OCI-M2 (cell line): ENCODE data around the gene JAZF1.

Source experiments
- DNase-seq: peaks from one replicate; lab custom pipeline; 2025; ENCODE audit not compliant: unreplicated experiment; lab: John Stamatoyannopoulos, UW

The JAZF1 gene

DNA sequence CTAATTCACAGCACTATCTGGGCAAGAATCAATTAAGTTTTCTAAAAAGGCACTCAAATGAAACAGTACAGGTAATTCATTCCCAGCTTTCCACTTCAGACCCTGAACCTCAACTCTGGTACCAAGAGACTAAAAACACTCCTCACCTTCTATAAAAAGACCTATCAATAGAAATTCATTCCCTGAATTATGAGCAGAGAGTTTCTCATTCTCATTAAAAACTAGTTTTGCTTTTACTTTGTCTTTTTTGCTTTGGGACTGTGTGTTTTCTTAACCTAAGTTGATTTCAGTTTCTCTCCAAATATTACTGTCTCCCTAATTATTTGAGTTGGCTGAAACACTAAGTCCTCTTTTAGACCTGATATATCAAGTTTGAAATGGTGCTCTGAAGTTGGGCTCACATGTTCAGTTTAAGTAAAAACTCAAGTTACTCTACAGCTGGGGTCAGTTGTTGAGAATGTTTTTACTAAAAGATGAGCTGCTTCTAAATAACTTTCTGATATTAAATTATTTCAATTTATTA is 189.5 kb downstream of the JAZF1 start:
- DNase-seq = no peak

DNA sequence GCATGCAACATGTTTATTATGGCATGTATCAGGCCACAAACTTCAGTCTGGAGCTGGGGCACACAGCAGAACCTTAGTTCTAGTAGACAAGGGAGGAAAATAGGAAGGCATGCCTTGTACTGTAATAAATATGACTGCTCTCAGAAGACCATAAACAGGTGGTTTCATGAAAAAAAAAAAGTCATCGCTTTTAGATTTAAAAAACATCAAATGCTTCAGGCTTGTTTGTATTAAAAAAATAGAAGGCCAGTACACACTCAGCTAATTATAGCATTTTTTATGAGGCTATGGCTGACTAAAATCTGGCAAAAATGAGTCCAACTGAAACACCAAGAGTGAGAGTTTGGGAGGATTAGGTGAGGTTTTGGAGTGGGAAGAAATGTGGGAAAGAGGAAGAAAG is 204.1 kb downstream of the JAZF1 start:
- no peak for DNase-seq

DNA sequence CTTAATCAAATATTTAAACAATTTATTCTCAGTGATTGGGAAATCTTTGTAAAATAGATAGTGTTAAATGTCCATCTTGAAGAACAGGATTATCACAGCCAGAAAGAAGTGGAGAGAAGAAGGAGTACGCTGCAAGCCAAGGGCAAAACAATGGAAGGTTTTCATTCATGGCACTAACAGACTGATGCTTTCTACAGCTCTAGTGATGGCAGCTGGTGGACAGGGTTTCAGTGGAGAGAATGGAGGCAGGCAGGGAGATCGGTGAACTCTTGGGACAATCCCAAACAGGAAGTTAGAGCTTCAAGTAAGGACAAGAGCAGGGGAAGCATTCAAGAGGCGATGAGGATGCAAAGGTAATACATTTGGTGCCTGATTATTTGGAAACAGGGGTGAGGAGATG is 207.0 kb downstream of the JAZF1 start:
- DNase-seq = no peak

DNA sequence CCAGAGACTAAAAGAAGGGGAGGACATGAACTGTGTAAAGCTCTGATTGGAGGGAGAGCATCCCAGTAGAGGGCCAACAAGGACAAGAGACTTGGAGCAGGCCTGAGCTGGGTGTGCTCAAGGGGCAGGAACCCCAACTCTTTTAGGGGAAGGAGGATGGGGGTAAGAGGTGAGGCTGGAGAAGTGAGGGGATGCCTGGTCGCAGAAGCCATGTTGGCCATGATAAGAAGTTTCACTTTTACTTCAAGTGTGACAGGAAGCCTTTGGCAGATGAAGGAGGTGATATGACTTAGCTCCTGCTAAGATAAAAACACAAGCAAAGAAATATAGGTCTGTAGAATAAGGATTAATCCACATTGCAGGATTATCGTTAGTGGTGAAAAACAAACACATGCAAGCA is 208.3 kb downstream of the JAZF1 start:
- no peak for DNase-seq

DNA sequence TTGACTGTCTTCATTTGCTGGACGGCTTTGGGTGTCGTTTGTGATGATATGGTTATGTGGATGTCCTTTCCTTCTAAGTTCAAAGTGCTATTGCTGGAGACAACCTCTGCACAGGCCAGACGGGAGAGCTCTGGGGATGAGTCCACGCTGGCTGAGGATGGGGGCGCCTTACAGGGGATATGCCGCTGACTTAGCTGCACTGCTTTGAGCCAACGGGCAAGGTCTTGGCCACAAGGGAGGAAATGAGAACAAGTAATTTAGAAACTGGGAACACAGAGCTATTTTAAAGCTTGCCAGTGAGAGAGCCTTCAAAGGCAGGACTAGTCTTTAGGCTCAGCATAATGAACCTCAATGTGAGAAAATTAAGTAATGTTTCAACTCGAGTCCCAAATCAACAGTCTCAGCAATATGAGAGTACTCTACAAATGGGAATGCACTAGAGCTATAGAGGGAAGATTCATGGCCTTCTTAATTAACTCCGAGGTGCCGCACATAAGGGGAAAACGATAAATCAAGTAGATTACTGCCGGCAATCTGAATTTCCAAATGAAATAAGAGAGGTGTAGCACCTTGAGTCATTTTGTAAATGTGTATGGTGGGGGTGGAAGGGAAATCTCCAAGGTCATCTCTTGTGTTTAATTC is 209.3 kb downstream of the JAZF1 start:
- no peak for DNase-seq

DNA sequence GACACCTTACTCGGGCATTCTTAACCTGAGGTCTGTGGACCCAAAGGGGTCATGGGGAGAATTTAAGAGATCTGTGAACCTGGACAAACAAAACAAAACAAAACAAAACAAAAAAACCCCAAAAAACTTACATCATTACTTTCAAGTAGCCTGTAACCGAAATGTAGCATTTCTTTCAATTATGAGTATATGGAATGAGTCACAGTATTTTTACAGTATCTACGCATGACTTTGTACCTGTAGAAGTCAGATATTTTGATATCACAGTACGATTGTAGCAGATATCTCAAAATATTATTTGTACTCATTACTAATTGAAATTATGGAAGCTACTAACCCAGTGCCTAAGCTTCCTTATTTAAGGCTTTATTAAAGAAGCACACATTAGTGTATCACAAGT is 210.2 kb downstream of the JAZF1 start:
- DNase-seq = no peak

DNA sequence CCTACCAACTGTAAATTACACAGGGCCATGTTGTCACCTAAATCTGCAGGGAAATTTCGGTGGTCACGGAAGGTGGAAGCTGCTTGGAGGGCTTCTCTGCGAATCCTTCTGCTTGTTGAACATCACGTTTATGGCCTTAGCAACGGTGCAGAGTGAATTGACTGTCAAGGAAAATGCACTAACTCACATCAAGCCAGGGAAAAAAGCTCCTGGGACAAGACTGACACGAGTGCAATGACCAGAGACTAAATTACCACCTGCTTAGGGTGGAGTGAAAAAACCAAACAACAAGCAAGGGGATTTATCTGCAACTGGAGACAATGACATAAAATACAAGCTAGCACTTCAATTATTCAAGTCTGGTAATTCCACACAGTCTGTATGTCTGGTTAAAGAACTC is 211.2 kb downstream of the JAZF1 start:
- DNase-seq = no peak

DNA sequence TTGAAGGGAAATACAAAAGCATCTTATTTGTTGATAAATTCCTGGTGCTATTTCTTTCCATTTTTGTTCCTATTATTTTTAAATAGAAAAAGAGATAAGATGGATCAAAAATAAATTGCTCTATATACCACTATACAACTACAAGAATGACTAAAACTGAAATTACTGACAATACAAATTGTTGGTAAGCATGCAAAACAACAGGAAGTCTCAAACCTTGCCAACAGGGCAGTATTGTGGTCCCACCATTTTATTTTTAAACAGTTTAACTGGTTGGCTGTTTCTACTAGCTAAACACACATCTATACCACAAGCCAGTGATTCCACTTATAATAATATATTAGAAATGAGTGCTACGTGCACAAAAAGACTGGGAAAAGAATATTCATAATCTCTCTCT is 213.0 kb downstream of the JAZF1 start:
- no peak for DNase-seq

DNA sequence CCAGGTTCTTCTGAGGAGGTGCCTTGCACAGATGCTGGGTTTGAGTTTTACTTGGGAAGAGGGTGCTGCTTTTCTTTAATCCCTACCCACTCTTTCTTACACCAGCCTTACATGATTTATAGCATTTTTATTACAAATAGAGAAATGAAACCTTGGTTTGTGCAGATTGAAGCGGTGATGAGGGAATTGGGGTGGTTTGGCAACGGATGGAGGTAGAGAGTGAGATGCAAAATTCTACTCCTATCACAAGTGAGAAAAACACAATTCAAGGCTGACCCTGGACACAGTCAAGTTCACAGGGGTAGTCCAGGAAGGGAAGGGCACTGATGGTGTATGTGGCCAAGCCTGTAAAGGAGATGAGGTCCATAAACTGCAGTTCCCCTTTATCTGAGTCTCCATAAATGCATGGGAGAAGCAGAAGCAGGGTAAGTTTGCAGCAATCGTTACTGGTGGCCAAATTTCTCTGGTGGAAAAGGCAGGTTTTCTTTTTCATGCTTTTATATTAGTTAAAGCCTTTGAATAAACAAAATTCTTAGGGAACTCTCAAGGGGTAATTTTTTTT is 214.3 kb downstream of the JAZF1 start:
- DNase-seq = no peak

DNA sequence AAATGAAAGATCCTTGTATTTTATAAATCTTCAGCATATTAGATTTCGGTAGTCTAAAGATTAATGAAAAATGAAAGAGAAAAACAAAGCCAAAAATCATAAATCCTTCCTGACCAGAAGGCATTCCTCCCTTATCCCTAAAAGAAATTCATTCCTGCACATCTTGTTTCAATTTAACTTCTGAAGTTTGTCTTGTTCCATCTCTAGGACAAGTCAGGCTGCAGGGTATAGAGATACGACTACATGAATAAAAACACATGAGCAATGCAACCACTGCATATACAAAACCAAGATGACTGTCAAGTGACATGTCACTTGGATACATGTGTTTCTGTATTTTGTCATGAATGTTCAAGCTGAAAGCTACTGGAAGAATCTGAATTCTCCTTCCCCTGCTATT is 214.9 kb downstream of the JAZF1 start:
- no peak for DNase-seq

DNA sequence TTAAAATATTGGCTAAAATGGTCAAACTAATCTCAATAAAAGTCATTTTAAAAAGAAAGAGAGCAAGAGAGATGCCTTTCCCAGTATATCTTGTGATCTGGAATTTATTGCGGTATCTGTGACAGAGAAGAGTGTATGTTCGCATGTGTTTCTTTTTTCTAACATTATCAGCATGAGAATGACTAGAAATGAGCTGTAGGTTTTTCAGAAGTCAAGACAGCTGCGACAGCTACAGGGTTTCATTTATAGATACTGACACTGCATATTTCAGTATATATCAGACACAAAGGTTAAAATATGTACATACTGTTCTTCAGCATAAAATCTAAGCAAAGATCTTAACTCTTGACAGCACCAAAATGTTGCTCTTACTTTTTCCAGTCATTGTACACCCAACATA is 215.8 kb downstream of the JAZF1 start:
- no peak for DNase-seq

DNA sequence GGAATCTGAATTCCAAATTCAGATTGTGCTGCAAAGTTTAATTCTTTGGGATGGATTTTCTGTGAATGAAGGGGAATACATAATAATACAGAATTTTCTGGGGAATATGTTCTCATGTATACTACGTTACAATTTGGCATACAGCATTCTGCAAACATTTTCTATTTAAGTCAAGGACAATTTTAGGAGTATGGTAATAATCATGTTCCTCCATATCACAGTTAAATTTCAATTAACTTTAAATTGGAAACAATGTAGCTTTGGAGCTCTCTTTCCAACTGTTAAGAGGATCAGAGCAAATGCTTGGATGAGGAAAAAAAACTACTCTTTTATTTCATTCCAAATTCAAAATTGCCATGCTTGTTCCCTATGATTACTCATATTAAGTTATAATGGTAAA is 217.5 kb downstream of the JAZF1 start:
- DNase-seq = no peak

DNA sequence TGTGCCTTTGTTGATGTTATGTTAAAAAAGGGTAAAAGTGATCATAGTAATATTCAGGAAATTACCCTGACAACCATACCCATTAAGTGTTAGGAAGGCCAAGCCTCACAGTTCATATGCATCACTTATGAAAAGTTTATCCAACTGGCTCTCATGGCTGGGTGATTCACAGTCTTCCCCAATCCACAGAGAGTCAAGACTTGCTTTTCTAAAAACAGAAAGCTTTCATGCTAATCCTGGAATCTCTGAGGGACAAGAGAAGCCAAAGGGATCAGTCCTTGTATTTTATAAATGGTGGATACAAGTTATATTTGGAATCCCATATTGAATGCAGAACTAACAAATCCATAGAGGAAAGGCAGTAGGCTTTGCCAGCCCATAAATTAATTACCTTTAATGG is 218.3 kb downstream of the JAZF1 start:
- no peak for DNase-seq

DNA sequence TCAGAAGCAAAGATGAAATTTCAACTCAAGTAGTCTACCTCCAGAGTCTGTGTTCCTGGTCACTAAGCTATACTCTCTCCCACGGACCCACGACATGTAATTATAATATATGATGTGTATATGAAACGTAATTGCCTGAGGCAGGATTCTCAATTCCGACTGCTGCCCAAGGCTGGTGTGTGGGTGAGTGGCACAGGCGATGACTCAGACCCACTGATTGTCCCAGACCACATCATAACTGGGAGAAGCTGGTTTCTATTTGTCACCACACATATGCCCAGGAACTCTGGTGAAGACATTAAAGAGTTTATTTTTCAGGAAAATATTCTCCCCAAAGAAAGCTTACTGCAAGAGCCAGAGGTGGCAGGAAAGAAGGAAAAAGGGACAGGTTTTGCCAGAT is 219.3 kb downstream of the JAZF1 start:
- no peak for DNase-seq

DNA sequence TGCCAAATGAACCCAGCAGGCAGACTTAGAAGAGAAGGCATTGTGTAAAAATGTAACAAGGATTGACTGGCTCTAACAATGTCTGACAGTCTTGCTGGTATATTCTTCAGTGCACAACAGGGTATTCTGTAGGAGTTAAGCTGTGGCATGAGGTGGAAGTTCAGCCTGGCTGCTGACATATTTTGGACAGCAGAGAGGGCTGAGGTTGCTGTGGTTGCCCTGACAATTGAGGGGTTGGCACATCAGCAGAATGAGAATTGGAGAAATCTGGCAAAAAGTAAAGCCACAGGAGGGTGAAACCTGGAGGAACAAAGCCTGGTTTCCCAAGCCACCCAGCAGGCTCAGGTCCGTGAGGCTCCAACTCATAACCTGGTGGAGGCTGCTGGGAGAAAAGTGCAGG is 220.2 kb downstream of the JAZF1 start:
- no peak for DNase-seq

DNA sequence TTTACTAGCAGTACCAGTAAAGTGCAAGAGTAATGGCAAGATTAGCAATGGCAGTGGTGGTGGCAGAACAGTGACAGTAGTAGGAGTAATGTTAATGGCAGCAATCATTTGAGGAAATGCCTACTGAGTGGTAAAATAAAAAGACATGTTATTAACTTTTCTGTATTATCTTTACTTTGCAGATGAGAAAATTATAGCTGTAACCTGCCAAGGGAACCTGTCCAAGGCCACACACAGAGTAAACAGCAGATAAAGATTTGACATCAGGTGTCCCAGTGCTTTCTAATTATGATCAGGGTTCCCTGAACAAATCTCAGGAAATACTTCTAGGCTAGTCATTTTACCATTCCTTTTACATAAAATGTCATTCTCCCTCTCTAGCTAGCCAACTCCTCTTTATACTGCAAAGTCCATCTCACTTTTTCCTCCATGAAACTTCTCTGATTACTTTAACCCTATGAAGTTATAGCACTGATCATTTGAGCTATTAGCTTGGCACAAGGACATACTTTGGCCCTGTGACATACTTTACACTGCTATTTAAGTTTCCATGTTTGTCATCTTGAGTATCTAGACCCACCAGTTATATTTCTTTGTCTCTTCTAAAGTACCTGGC is 221.6 kb downstream of the JAZF1 start:
- no peak for DNase-seq

DNA sequence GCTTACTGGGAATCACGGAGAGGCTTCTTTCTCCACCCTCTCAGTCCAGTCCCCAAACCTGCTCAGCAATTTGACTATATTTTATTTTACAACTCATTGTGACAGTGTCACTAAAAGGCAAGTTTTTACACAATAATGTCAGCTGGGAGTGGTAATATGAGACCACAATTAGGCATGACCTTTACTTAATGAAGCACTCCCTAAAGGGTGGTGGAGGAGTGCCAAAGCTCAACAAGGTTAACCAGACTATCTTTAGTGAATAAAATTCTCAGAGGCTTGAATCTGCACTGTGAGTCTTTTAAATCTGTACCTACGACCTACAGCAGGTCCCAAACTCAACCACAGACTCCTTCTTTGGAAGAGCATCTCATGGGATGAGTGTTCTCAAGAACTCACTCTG is 225.0 kb downstream of the JAZF1 start:
- DNase-seq = no peak

DNA sequence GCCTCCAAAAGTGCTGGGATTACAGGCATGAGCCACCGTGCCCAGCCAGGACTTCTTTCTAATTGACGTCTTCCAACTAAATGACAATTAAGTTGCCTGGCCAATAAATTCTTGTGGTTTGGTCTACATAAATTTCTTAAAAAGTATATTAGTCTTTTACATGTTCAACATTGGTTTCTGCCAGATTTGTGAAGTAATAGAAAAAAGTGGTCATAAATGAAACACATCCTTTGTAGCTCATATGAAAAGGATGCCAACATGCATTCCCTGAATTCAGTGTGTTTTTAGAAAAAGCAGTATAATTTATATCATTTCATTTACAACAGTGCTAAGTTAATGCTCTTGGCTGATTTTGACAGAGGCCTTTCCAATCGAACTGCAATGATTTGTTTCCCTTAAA is 225.6 kb downstream of the JAZF1 start:
- DNase-seq = no peak

DNA sequence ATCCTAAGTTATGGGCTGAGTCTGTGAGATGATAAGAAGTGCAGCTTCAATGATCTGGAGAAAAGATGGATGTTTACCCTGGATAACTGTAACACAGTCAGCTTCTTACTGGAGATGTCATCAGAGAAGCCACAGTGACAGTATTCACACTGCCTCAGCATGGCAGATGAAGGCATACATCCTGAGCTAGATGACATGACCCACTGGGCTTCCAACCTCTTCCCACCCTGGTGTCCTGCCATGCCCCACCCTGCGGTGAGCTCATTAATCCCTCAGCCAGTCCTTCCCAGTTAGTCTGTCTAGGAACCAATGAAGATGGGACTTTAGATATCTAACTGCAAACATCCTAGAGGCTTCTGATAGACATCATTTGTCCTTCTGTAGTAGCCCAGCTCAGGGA is 226.8 kb downstream of the JAZF1 start:
- no peak for DNase-seq

DNA sequence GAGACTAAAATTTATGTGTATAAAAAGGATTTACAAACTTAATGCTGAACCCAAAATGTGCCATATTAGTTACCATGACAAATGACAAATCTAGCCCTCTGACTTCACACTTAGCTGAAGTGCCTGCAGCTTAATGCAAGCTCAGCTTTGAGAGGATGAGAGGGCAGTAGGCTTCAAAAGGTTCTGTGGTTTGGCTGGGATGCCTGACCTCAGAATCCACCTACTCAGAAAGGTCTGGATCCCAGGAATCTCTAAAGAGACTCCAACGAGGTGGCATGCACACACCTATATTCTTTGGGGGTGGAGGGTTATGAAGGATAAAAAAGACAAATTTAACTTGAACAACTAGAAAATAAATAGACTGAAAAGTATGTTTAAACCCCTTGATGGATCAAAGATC is 227.2 kb downstream of the JAZF1 start:
- no peak for DNase-seq

DNA sequence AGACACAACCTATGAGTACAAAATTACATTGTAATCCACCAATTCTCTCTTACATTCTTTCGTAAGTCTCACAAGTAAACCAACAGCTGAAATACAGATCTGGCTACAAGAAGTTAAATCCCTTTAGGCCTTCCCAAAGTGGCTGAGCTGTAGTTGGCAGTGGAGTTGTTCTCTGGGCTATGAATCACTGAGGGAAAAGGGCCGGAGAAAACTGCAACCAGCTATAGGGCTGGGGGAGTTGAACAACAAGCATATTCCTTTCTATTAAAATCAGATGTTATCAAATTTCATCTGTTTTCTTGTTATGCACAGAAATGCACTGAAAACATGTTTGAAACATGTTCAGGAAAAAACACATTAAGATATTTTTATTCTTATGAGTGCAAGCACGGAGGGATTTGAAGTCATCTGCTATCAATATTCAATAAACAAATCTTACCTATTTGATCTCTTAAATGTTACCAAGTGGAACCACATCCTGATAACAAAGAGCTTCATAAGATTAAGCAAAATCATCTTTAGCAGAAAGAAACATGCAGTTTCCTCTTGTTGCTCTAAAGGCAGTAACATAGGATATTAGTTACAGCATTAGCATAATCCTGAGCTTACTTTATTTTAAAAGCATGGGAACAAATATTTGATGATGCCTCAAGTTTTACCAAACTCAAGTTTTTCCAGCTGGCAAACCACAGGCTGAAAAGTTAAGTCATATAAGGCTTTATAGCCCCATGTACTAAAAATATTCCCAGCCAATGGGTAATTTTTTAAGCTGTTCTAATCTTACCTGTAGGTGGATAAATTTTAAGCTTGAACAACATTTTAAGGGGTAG is 227.9 kb downstream of the JAZF1 start:
- DNase-seq = no peak

DNA sequence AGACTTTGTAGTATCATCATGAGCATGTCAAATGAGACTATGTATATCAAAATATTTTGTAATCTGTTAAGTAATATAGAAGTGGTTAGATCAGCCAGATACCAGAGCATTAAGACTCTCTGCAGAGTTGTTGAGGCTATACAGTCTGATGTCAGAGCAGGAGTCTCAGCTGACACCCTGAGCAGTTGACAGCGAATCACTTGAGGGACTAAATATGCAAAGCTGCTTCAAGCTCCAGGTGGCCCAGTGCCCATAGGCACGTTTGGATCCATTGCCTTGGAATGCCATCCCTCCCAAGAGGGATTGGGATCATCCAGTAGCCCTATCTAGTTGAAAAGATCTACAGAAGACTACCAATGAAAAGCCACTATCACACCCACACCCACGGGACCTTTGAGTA is 230.5 kb downstream of the JAZF1 start:
- no peak for DNase-seq
